Kidney (tissue), 14 donors: ENCODE results near the gene COQ4. TPM values are rescaled to one million over a fixed set of nuclear protein-coding genes. Genes with fewer than 3 reads are reported as not detected.

Experiments used
- DNase-seq, 5 donors: peaks; one replicate each; pipeline ENCODE4 v3.0.0-alpha.2; 2013 to 2020
- FAIRE-seq: peaks from 2 replicates; lab custom pipeline; 2012; peaks lifted over from hg19 to GRCh38; lab: Jason Lieb, UNC
- H3K27ac ChIP-seq, 2 donors: one replicate each; pipeline ENCODE4 v1.7.0; 2013; ENCODE audit warnings: low read depth in 2 of 2, low read length in 2 of 2, inconsistent platforms in 1 of 2
- H3K27me3 ChIP-seq: one replicate; pipeline ENCODE4 v1.7.1; 2013; ENCODE audit warnings: low read length, inconsistent platforms; ENCODE audit not compliant: control insufficient read depth, insufficient read depth
- H3K36me3 ChIP-seq, 3 donors: one replicate each; pipeline versions ENCODE4 v1.7.0 to v1.7.1; 2013; ENCODE audit warnings: low read length in 3 of 3, control low read depth in 1 of 3, inconsistent platforms in 1 of 3; ENCODE audit not compliant: insufficient read depth in 3 of 3, control insufficient read depth in 2 of 3
- H3K4me1 ChIP-seq, 3 donors: one replicate each; pipeline versions ENCODE4 v1.7.0 to v1.7.1; 2013; ENCODE audit warnings: low read length in 3 of 3, inconsistent platforms in 1 of 3, low read depth in 1 of 3; ENCODE audit not compliant: control insufficient read depth in 2 of 3, insufficient read depth in 2 of 3
- H3K4me3 ChIP-seq, 3 donors: one replicate each; pipeline versions ENCODE4 v1.7.0 to v1.8.1; 2013; ENCODE audit warnings: low read length in 3 of 3, control low read depth in 1 of 3, inconsistent platforms in 1 of 3
- H3K9ac ChIP-seq, 3 donors: one replicate each; pipeline versions ENCODE4 v1.7.0 to v1.7.1; 2013; ENCODE audit warnings: low read length in 3 of 3, control low read depth in 1 of 3, inconsistent platforms in 1 of 3
- H3K9me3 ChIP-seq, 3 donors: one replicate each; pipeline versions ENCODE4 v1.7.0 to v1.7.1; 2013; ENCODE audit warnings: low read length in 3 of 3, control low read depth in 1 of 3, inconsistent platforms in 1 of 3; ENCODE audit not compliant: control insufficient read depth in 2 of 3, insufficient read depth in 1 of 3
- CTCF ChIP-seq: IDR thresholded peaks from 3 replicates; pipeline ENCODE4 v1.5.1; 2012; ENCODE audit warnings: mild to moderate bottlenecking, moderate library complexity, borderline replicate concordance; ENCODE audit not compliant: insufficient read depth; ENCODE audit errors: extremely low read depth
- intact Hi-C: fragments of 100-400 bp; cut with DNase I; formaldehyde crosslinking; loops from one replicate; pipeline ENCODE4 v1.11.1; 2022
- polyA plus RNA-seq: library from polyadenylated mRNA; stranded (reverse); fragments of 350-450 nt; fragmentation: Illumina TruSeq; extraction: RNeasy Lipid Tissue Mini Kit (QIAGEN cat#74804); gene quantifications from one replicate; pipeline ENCODE4 v1.2.3, GENCODE V29; 2014; ENCODE audit warnings: low read depth, low replicate concordance; ENCODE audit not compliant: insufficient read depth
- total RNA-seq: library from RNA; stranded (reverse); fragmentation: NEBNext Ultra II Directional; extraction: Animal tissue kit (Norgen Biotek cat#: 25700); gene quantifications from one replicate; pipeline ENCODE4 v1.2.1, GENCODE V29; 2021
- donor health status: control.
- donor health status: control.
- donor health status: control.
- donor health status: control.
- donor health status: control.
- donor health status: DM: yes; HTN: yes; CAD: no.
- donor health status: Normal renal cell carcinoma (clear cell type).

Gene COQ4
- total and polyA plus RNA-seq, 2 donors from 2014 or later = 59.7 to 111 TPM

GRCh38 chr9:128372784-128373183, 50.1 kb downstream of the COQ4 start:
- intact Hi-C loops = no loop called here
- Histone ChIP-seq H3K4me3 (no peak overlapping the region), H3K4me1 (peaks cover 0 to 12% (median 9%) of the 10 kb centered on the region in 3 donors), H3K9me3 (no peaks in the 10 kb centered on the region), H3K27ac (no peak overlapping the region), H3K9ac (no peak overlapping the region), H3K27me3 (no peaks in the 10 kb centered on the region), H3K36me3 (no peaks in the 10 kb centered on the region)
- DNase-seq (no peak), FAIRE-seq (no peak)
- TF ChIP-seq CTCF = no peak

GRCh38 chr9:128374221-128374675, 51.6 kb downstream of the COQ4 start:
- H3K9me3 ChIP-seq = no peaks in the 10 kb centered on the region
- no peak overlapping the region for H3K9ac ChIP-seq
- H3K27me3 ChIP-seq = no peaks in the 10 kb centered on the region
- no peak for DNase-seq
- no peak overlapping the region for H3K4me3 ChIP-seq
- FAIRE-seq = no peak
- peaks cover 0 to 12% (median 9%) of the 10 kb centered on the region in 3 donors for H3K4me1 ChIP-seq
- peaks cover 0 to 6% (median 0%) of the 10 kb centered on the region in 3 donors for H3K36me3 ChIP-seq
- no peak overlapping the region for H3K27ac ChIP-seq
- TF ChIP-seq CTCF = no peak
- intact Hi-C loops = no loop called here

GRCh38 chr9:128375865-128376264, 53.2 kb downstream of the COQ4 start:
- no peak for TF ChIP-seq CTCF
- H3K9ac ChIP-seq = no peak overlapping the region
- H3K9me3 ChIP-seq = no peaks in the 10 kb centered on the region
- no peak overlapping the region for H3K27ac ChIP-seq
- DNase-seq (no peak), FAIRE-seq (no peak)
- H3K36me3 ChIP-seq = peaks cover 0 to 12% (median 0%) of the 10 kb centered on the region in 3 donors
- intact Hi-C loops = no loop called here
- H3K4me3 ChIP-seq = no peak overlapping the region
- no peaks in the 10 kb centered on the region for H3K27me3 ChIP-seq
- H3K4me1 ChIP-seq = peaks cover 0 to 7% (median 4%) of the 10 kb centered on the region in 3 donors

- H3K9me3 ChIP-seq = no peaks in the 10 kb centered on the region
- DNase-seq (no peak), FAIRE-seq (no peak)
- no peak overlapping the region for H3K4me3 ChIP-seq
- intact Hi-C loops = no loop called here
- peaks cover 2 to 19% (median 7%) of the 10 kb centered on the region in 3 donors for H3K36me3 ChIP-seq
- no peak overlapping the region for H3K9ac ChIP-seq
- no peaks in the 10 kb centered on the region for H3K4me1 ChIP-seq
- no peak overlapping the region for H3K27ac ChIP-seq
- H3K27me3 ChIP-seq = no peaks in the 10 kb centered on the region
- no peak for TF ChIP-seq CTCF
These were observed 59.6 kb downstream of the COQ4 start for GRCh38 chr9:128382261-128382660.
